ENCODE measurements around the gene TDG. TPM values are rescaled to one million over a fixed set of nuclear protein-coding genes. Genes with fewer than 3 reads are reported as not detected.

Gene TDG
- total RNA-seq, 4 donors from 2014 or later = 19.4 to 42.8 (median 24.9) TPM

GRCh38 chr12:103933237-103933636, 32.4 kb upstream of the TDG start:
- intact Hi-C loops (cut with DNase I) = no loop called here

GRCh38 chr12:103936679-103937078, 29.0 kb upstream of the TDG start:
- Histone ChIP-seq H3K27me3 (no peaks in the 10 kb centered on the region), H3K36me3 (peaks cover 15 to 96% (median 41%) of the 10 kb centered on the region in 3 donors), H3K27ac (no peak overlapping the region), H3K4me3 (no peak overlapping the region), H3K9me3 (no peaks in the 10 kb centered on the region), H3K4me1 (peaks cover 5 to 43% (median 18%) of the 10 kb centered on the region in 3 donors)
- intact Hi-C loops (cut with DNase I) = no loop called here
- WGBS, 2 donors = 95 to 98% methylated on average over 3 of the region's 3 CpGs
- TF ChIP-seq POLR2A (IDR thresholded peaks at IDR 0.05) (no peak), CTCF (IDR thresholded peaks at IDR 0.05) (no peak)
- no peak for DNase-seq

More at GRCh38 chr12:103933237-103933636, 32.4 kb upstream of the TDG start:
- 80% methylated on average over 2 of the region's 2 CpGs; no CpG with 5 or more reads in 1 of the 2 donors for WGBS, 2 donors
- Histone ChIP-seq H3K9me3 (no peaks in the 10 kb centered on the region), H3K27ac (no peak overlapping the region), H3K4me3 (peak overlapping the region in 1 of 4 donors; percentile 87), H3K4me1 (peaks cover 5 to 66% (median 22%) of the 10 kb centered on the region in 3 donors), H3K27me3 (no peaks in the 10 kb centered on the region), H3K36me3 (peaks cover 7 to 61% (median 15%) of the 10 kb centered on the region in 3 donors)
- no peak for DNase-seq
- TF ChIP-seq CTCF (IDR thresholded peaks at IDR 0.05) (no peak), POLR2A (IDR thresholded peaks at IDR 0.05) (no peak)

GRCh38 chr12:103944964-103945363, 20.7 kb upstream of the TDG start:
- intact Hi-C loops (cut with DNase I) = no loop called here
- no peaks in the 10 kb centered on the region for H3K9me3 ChIP-seq
- no peak for TF ChIP-seq CTCF (IDR thresholded peaks at IDR 0.05)
- TF ChIP-seq POLR2A (IDR thresholded peaks at IDR 0.05) = no peak
- H3K4me3 ChIP-seq = no peak overlapping the region
- no peak for DNase-seq
- no peaks in the 10 kb centered on the region for H3K4me1 ChIP-seq
- no peaks in the 10 kb centered on the region for H3K27me3 ChIP-seq
- WGBS, 2 donors = 84 to 98% methylated on average over 3 of the region's 3 CpGs
- H3K36me3 ChIP-seq = peaks cover 28 to 100% (median 83%) of the 10 kb centered on the region in 3 donors
- no peak overlapping the region for H3K27ac ChIP-seq

GRCh38 chr12:103947871-103948555, 17.7 kb upstream of the TDG start:
- H3K4me3 ChIP-seq = no peak overlapping the region
- no peak overlapping the region for H3K27ac ChIP-seq
- H3K9me3 ChIP-seq = no peaks in the 10 kb centered on the region
- DNase-seq = no peak
- no peaks in the 10 kb centered on the region for H3K4me1 ChIP-seq
- intact Hi-C loops (cut with DNase I) = no loop called here
- no peaks in the 10 kb centered on the region for H3K27me3 ChIP-seq
- peaks cover 26 to 100% (median 83%) of the 10 kb centered on the region in 3 donors for H3K36me3 ChIP-seq
- no peak for TF ChIP-seq CTCF (IDR thresholded peaks at IDR 0.05)
- no peak for TF ChIP-seq POLR2A (IDR thresholded peaks at IDR 0.05)
- WGBS, 2 donors = 84 to 88% methylated on average over 7 of the region's 7 CpGs

- Histone ChIP-seq H3K27ac (no peak overlapping the region), H3K27me3 (no peaks in the 10 kb centered on the region), H3K4me3 (no peak overlapping the region), H3K4me1 (no peaks in the 10 kb centered on the region), H3K9me3 (no peaks in the 10 kb centered on the region), H3K36me3 (peaks cover 18 to 100% (median 85%) of the 10 kb centered on the region in 3 donors)
- no peak for DNase-seq
- TF ChIP-seq POLR2A (IDR thresholded peaks at IDR 0.05) (no peak), CTCF (IDR thresholded peaks at IDR 0.05) (no peak)
- intact Hi-C loops (cut with DNase I) = no loop called here
- 79 to 83% methylated on average over 13 of the region's 13 CpGs for WGBS, 2 donors
These were observed 16.8 kb upstream of the TDG start for GRCh38 chr12:103948746-103949406.

All from esophagus squamous epithelium (tissue), 5 donors.